ENCODE data around the gene PTPRJ.

Gene PTPRJ

GRCh38 chr11:48007677-48008076 lies 27.3 kb downstream of the PTPRJ start:
- Histone ChIP-seq H3K9me2 (replicated peaks; ENCODE audit: control insufficient read depth, low read length) (no peaks in the 10 kb centered on the region), H3K9me3 (ENCODE audit: control insufficient read depth, insufficient read depth, low read length) (no peaks in the 10 kb centered on the region), H3K79me2 (ENCODE audit: control insufficient read depth, low read length) (no peaks in the 10 kb centered on the region), H3K27me3 (ENCODE audit: control insufficient read depth, low read length) (peaks cover 3% of the 10 kb centered on the region; the same call in 1 of the 2 replicates), H3K27ac (ENCODE audit: low read depth, low read length) (no peak overlapping the region), H3K4me1 (ENCODE audit: control insufficient read depth, low read length) (peaks cover 18% of the 10 kb centered on the region), H3K36me3 (ENCODE audit: control insufficient read depth, low read length) (no peaks in the 10 kb centered on the region), H3F3A (ENCODE audit: control insufficient read depth, insufficient read depth) (no peaks in the 10 kb centered on the region), H3K4me3 (ENCODE audit: low read length) (no peak overlapping the region), H3K4me2 (ENCODE audit: low read length) (no peak overlapping the region), H4K20me1 (ENCODE audit: control insufficient read depth, insufficient read depth, low read depth, low read length) (no peaks in the 10 kb centered on the region)
- TF ChIP-seq, protein P1, sequence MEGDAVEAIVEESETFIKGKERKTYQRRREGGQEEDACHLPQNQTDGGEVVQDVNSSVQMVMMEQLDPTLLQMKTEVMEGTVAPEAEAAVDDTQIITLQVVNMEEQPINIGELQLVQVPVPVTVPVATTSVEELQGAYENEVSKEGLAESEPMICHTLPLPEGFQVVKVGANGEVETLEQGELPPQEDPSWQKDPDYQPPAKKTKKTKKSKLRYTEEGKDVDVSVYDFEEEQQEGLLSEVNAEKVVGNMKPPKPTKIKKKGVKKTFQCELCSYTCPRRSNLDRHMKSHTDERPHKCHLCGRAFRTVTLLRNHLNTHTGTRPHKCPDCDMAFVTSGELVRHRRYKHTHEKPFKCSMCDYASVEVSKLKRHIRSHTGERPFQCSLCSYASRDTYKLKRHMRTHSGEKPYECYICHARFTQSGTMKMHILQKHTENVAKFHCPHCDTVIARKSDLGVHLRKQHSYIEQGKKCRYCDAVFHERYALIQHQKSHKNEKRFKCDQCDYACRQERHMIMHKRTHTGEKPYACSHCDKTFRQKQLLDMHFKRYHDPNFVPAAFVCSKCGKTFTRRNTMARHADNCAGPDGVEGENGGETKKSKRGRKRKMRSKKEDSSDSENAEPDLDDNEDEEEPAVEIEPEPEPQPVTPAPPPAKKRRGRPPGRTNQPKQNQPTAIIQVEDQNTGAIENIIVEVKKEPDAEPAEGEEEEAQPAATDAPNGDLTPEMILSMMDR (IDR thresholded peaks at IDR 0.05; ENCODE audit: low read depth, low read length, poor library complexity, severe bottlenecking): no peak
- no peak for TF ChIP-seq EZH2phosphoT487 (IDR thresholded peaks at IDR 0.05; ENCODE audit: borderline replicate concordance, low read length)

DNA sequence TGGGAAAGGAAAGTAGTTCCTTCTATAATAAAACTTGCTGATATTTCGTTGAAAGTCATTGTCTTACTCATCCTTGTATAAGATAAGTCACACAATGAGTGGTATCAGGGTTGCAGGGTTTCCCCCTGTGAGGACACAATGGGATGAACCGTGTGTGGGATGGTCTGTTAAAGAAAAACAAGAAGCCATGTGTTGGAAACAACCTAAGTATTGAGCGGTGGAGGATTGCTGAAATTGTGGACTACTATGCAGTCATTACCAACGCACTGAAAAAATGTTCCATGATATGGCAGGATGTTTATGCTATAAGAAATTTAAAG lies 28.6 kb downstream of the PTPRJ start:
- no peaks in the 10 kb centered on the region for H3K36me3 ChIP-seq (ENCODE audit: control insufficient read depth, low read length)
- H4K20me1 ChIP-seq (ENCODE audit: control insufficient read depth, insufficient read depth, low read depth, low read length): no peaks in the 10 kb centered on the region
- no peaks in the 10 kb centered on the region for H3K79me2 ChIP-seq (ENCODE audit: control insufficient read depth, low read length)
- H3K27me3 ChIP-seq (ENCODE audit: control insufficient read depth, low read length): peaks cover 3% of the 10 kb centered on the region; the same call in 1 of the 2 replicates
- no peak overlapping the region for H3K4me2 ChIP-seq (ENCODE audit: low read length)
- no peaks in the 10 kb centered on the region for H3K9me3 ChIP-seq (ENCODE audit: control insufficient read depth, insufficient read depth, low read length)
- peaks cover 27% of the 10 kb centered on the region for H3K4me1 ChIP-seq (ENCODE audit: control insufficient read depth, low read length)
- H3F3A ChIP-seq (ENCODE audit: control insufficient read depth, insufficient read depth): no peaks in the 10 kb centered on the region
- H3K27ac ChIP-seq (ENCODE audit: low read depth, low read length): no peak overlapping the region
- H3K9me2 ChIP-seq (replicated peaks; ENCODE audit: control insufficient read depth, low read length): no peaks in the 10 kb centered on the region
- H3K4me3 ChIP-seq (ENCODE audit: low read length): no peak overlapping the region
- no peak for TF ChIP-seq EZH2phosphoT487 (IDR thresholded peaks at IDR 0.05; ENCODE audit: borderline replicate concordance, low read length)
- TF ChIP-seq, protein P1 (IDR thresholded peaks at IDR 0.05; ENCODE audit: low read depth, low read length, poor library complexity, severe bottlenecking): no peak

DNA sequence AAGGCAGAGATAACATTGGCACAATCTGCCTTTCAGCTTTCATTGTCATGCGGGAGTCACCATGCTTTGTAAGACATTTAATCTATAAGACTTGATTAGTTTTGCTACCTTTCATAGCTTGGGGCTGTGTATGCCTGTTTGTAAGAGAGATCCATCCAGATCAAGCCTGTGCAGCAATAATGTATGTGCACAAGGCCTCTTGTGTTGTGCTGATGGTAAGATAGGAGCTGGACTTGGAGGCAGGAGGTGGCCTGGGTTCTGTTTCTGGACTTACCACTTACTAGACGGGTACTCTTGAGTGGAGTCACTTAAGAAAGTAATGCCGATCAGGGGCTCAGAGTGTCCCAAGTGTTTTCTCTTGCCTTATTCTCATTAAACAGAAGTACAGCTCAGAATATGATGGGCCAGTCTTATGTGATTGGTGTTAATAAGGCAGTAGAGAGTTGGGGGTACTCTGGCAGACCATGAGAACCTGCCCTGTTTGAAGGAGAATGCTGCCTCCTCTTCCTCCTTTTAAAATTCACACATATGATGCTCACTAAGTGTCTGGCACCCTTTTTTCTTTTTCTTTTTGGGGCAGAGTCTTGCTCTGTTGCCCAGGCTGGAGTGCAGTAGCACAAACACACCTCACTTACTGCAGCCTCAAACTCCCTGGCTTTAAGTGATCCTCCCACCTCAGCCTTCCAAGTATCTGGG lies 30.9 kb downstream of the PTPRJ start:
- no peak overlapping the region for H3K4me3 ChIP-seq (ENCODE audit: low read length)
- TF ChIP-seq, protein P1 (IDR thresholded peaks at IDR 0.05; ENCODE audit: low read depth, low read length, poor library complexity, severe bottlenecking): no peak
- no peak for TF ChIP-seq EZH2phosphoT487 (IDR thresholded peaks at IDR 0.05; ENCODE audit: borderline replicate concordance, low read length)
- H3K4me2 ChIP-seq (ENCODE audit: low read length): no peak overlapping the region
- no peaks in the 10 kb centered on the region for H3F3A ChIP-seq (ENCODE audit: control insufficient read depth, insufficient read depth)
- no peaks in the 10 kb centered on the region for H4K20me1 ChIP-seq (ENCODE audit: control insufficient read depth, insufficient read depth, low read depth, low read length)
- no peaks in the 10 kb centered on the region for H3K27me3 ChIP-seq (ENCODE audit: control insufficient read depth, low read length)
- no peaks in the 10 kb centered on the region for H3K79me2 ChIP-seq (ENCODE audit: control insufficient read depth, low read length)
- no peaks in the 10 kb centered on the region for H3K9me2 ChIP-seq (replicated peaks; ENCODE audit: control insufficient read depth, low read length)
- H3K27ac ChIP-seq (ENCODE audit: low read depth, low read length): no peak overlapping the region
- no peaks in the 10 kb centered on the region for H3K36me3 ChIP-seq (ENCODE audit: control insufficient read depth, low read length)
- no peaks in the 10 kb centered on the region for H3K9me3 ChIP-seq (ENCODE audit: control insufficient read depth, insufficient read depth, low read length)
- peaks cover 20% of the 10 kb centered on the region for H3K4me1 ChIP-seq (ENCODE audit: control insufficient read depth, low read length)
